ENCODE measurements around the gene OTUB2. TPM values are rescaled to one million over a fixed set of nuclear protein-coding genes. Genes with fewer than 3 reads are reported as not detected.
A peak's percentile ranks its signal among the peaks of the same experiment; 100 is the strongest.

The OTUB2 gene
- total and polyA plus RNA-seq, 8 donors = 0.30 to 1.3 (median 0.66) TPM

GRCh38 chr14:93984070-93984469 is 42.1 kb upstream of the OTUB2 start:
- FAIRE-seq = no peak
- Histone ChIP-seq H3K9me3 (no peaks in the 10 kb centered on the region), H3K4me3 (no peak overlapping the region), H3K27me3 (no peaks in the 10 kb centered on the region), H3K36me3 (no peaks in the 10 kb centered on the region), H3K4me1 (no peaks in the 10 kb centered on the region), H3K27ac (no peak overlapping the region)
- intact Hi-C loops (cut with DNase I) = no loop called here
- ATAC-seq = no peak
- no peak for DNase-seq
- 85 to 88% methylated on average over 3 of the region's 3 CpGs for WGBS, 2 donors
- TF ChIP-seq CTCF (IDR thresholded peaks at IDR 0.05) = no peak

- H3K27me3 ChIP-seq = no peaks in the 10 kb centered on the region
- intact Hi-C loops (cut with DNase I) = no loop called here
- DNase-seq (peak in 2 of 6 donors; percentile 34 to 59), ATAC-seq (peak; percentile 67 to 78 (median 73)), FAIRE-seq (no peak)
- H3K27ac ChIP-seq = no peak overlapping the region
- TF ChIP-seq CTCF (IDR thresholded peaks at IDR 0.05) = peak in 1 of 4 donors; percentile 12
- H3K4me1 ChIP-seq = no peaks in the 10 kb centered on the region
- WGBS, 2 donors = 26 to 28% methylated on average over 7 of the region's 7 CpGs
- H3K4me3 ChIP-seq = no peak overlapping the region
- no peaks in the 10 kb centered on the region for H3K36me3 ChIP-seq
- no peaks in the 10 kb centered on the region for H3K9me3 ChIP-seq
Observed at GRCh38 chr14:93984987-93985410, 41.1 kb upstream of the OTUB2 start.

GRCh38 chr14:93986955-93987354 is 39.2 kb upstream of the OTUB2 start:
- FAIRE-seq (no peak), DNase-seq (no peak), ATAC-seq (peak in 1 of 4 donors; percentile 17)
- no peaks in the 10 kb centered on the region for H3K9me3 ChIP-seq
- H3K4me1 ChIP-seq = no peaks in the 10 kb centered on the region
- 80 to 81% methylated on average over 9 of the region's 9 CpGs for WGBS, 2 donors
- no peak overlapping the region for H3K27ac ChIP-seq
- TF ChIP-seq CTCF (IDR thresholded peaks at IDR 0.05) = no peak
- no peaks in the 10 kb centered on the region for H3K36me3 ChIP-seq
- H3K27me3 ChIP-seq = no peaks in the 10 kb centered on the region
- H3K4me3 ChIP-seq = no peak overlapping the region
- intact Hi-C loops (cut with DNase I) = no loop called here

- Histone ChIP-seq H3K9me3 (no peaks in the 10 kb centered on the region), H3K27me3 (no peaks in the 10 kb centered on the region), H3K4me3 (no peak overlapping the region), H3K36me3 (no peaks in the 10 kb centered on the region), H3K27ac (no peak overlapping the region), H3K4me1 (no peaks in the 10 kb centered on the region)
- ATAC-seq = peak in 1 of 4 donors; percentile 33
- intact Hi-C loops (cut with DNase I) = no loop called here
- TF ChIP-seq CTCF (IDR thresholded peaks at IDR 0.05) = no peak
- no peak for FAIRE-seq
- 65 to 66% methylated on average over 12 of the region's 12 CpGs for WGBS, 2 donors
- DNase-seq = no peak
Observed at GRCh38 chr14:93987376-93987775, 38.8 kb upstream of the OTUB2 start.

- no peak for ATAC-seq
- no peak for FAIRE-seq
- whole genome bisulfite sequencing, 2 donors = 65 to 89% methylated on average over 3 of the region's 3 CpGs
Observed at GRCh38 chr14:93987815-93988476, 38.2 kb upstream of the OTUB2 start.

More at GRCh38 chr14:93987815-93988476, 38.2 kb upstream of the OTUB2 start:
- Histone ChIP-seq H3K9me3 (no peaks in the 10 kb centered on the region), H3K36me3 (no peaks in the 10 kb centered on the region), H3K4me3 (no peak overlapping the region), H3K27me3 (no peaks in the 10 kb centered on the region), H3K4me1 (no peaks in the 10 kb centered on the region), H3K27ac (no peak overlapping the region)
- TF ChIP-seq CTCF (IDR thresholded peaks at IDR 0.05) = no peak
- DNase-seq = no peak
- intact Hi-C loops (cut with DNase I) = no loop called here

Measured in pancreas (tissue), 10 donors.